Measurements from ENCODE around the gene ELL.

Gene ELL

GRCh38 chr19:18502638-18503294 is 19.1 kb downstream of the ELL start:
- peaks cover 0 to 2% (median 0%) of the 10 kb centered on the region in 3 experiments for H3K27me3 ChIP-seq (ENCODE audit: control insufficient read depth in 3 of 3, insufficient read depth in 3 of 3, low read depth in 1 of 3, low read length in 3 of 3)
- H3K9ac ChIP-seq (ENCODE audit: low read depth, low read length, poor library complexity): no peak overlapping the region
- peaks cover 2 to 5% of the 10 kb centered on the region in 2 donors for H3K4me1 ChIP-seq (ENCODE audit: control insufficient read depth in 2 of 2, insufficient read depth in 1 of 2, low read depth in 1 of 2, low read length in 2 of 2)
- no peaks in the 10 kb centered on the region for H3K36me3 ChIP-seq (replicated peaks in 1 of 2; ENCODE audit: control insufficient read depth in 2 of 2, insufficient read depth in 2 of 2, low read length in 2 of 2)
- H2BK12ac ChIP-seq (ENCODE audit: low read length): no peak overlapping the region
- no peak overlapping the region for H3K14ac ChIP-seq (ENCODE audit: low read length)
- no peak overlapping the region for H3K4me2 ChIP-seq (ENCODE audit: insufficient read depth, low read length, poor library complexity, severe bottlenecking)
- no peak overlapping the region for H3K23ac ChIP-seq (ENCODE audit: low read depth, low read length, poor library complexity)
- no peak overlapping the region for H2BK5ac ChIP-seq (ENCODE audit: low read length)
- H3K27ac ChIP-seq (replicated peaks; ENCODE audit: low read length): no peak overlapping the region
- no peak for DNase-seq (ENCODE audit: low spot score)
- H2BK15ac ChIP-seq (ENCODE audit: low read length): no peak overlapping the region
- H2AK5ac ChIP-seq (ENCODE audit: low read depth, low read length): no peak overlapping the region
- peaks cover 23% of the 10 kb centered on the region for H3K79me1 ChIP-seq (ENCODE audit: low read depth, low read length)
- no peak overlapping the region for H3K4ac ChIP-seq (ENCODE audit: low read length)
- WGBS, 2 donors (ENCODE audit: extremely low coverage in 2 of 2, insufficient read length in 2 of 2, insufficient replicate concordance in 1 of 2): no CpG with 5 or more reads among the region's 17 CpGs
- no peak overlapping the region for H4K91ac ChIP-seq (ENCODE audit: low read depth, low read length, poor library complexity)
- H2BK120ac ChIP-seq (ENCODE audit: low read depth, low read length): no peak overlapping the region
- no peak overlapping the region for H4K8ac ChIP-seq (ENCODE audit: low read depth, low read length)
- H3K18ac ChIP-seq (ENCODE audit: low read length): no peak overlapping the region
- H3K4me3 ChIP-seq (ENCODE audit: low read length in 2 of 2): no peak overlapping the region
- no peak overlapping the region for H2AFZ ChIP-seq (ENCODE audit: low read length)
- H3K9me3 ChIP-seq (replicated peaks in 1 of 2; ENCODE audit: control insufficient read depth in 2 of 2, insufficient read depth in 1 of 2, low read depth in 1 of 2, low read length in 2 of 2): no peaks in the 10 kb centered on the region

DNA sequence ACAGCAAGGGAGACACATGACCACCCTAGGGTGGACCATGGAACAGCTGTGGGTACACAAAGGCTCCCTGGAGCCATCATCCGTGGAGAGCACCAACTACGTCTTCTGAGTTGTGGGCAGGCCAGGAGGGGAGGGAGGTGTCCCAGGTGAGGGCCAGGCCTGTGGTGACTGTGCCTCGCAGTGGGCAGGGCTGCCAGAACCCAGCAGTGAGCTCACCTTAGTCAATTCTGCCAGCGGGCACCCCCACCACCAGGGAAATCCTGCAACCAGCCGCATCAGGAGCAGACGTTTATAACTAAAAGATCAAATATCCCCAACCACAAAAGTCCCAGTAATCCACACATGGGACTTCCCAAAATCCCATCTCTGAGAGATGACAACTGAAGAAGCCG is 19.6 kb downstream of the ELL start:
- Histone ChIP-seq H2BK120ac (ENCODE audit: low read depth, low read length) (no peak overlapping the region), H3K27me3 (ENCODE audit: control insufficient read depth in 3 of 3, insufficient read depth in 3 of 3, low read depth in 1 of 3, low read length in 3 of 3) (peaks cover 0 to 2% (median 0%) of the 10 kb centered on the region in 3 experiments), H2AK5ac (ENCODE audit: low read depth, low read length) (no peak overlapping the region), H4K91ac (ENCODE audit: low read depth, low read length, poor library complexity) (no peak overlapping the region), H3K9me3 (replicated peaks in 1 of 2; ENCODE audit: control insufficient read depth in 2 of 2, insufficient read depth in 1 of 2, low read depth in 1 of 2, low read length in 2 of 2) (no peaks in the 10 kb centered on the region), H4K8ac (ENCODE audit: low read depth, low read length) (no peak overlapping the region), H3K36me3 (replicated peaks in 1 of 2; ENCODE audit: control insufficient read depth in 2 of 2, insufficient read depth in 2 of 2, low read length in 2 of 2) (no peaks in the 10 kb centered on the region), H3K14ac (ENCODE audit: low read length) (no peak overlapping the region), H2BK12ac (ENCODE audit: low read length) (no peak overlapping the region), H3K4ac (ENCODE audit: low read length) (peak overlapping the region; percentile 59), H3K4me2 (ENCODE audit: insufficient read depth, low read length, poor library complexity, severe bottlenecking) (no peak overlapping the region), H3K4me1 (ENCODE audit: control insufficient read depth in 2 of 2, insufficient read depth in 1 of 2, low read depth in 1 of 2, low read length in 2 of 2) (peaks cover 2 to 4% of the 10 kb centered on the region in 2 donors), H3K9ac (ENCODE audit: low read depth, low read length, poor library complexity) (peak overlapping the region; percentile 63), H3K4me3 (ENCODE audit: low read length in 2 of 2) (no peak overlapping the region), H2AFZ (ENCODE audit: low read length) (no peak overlapping the region), H2BK5ac (ENCODE audit: low read length) (no peak overlapping the region), H2BK15ac (ENCODE audit: low read length) (no peak overlapping the region), H3K79me1 (ENCODE audit: low read depth, low read length) (peaks cover 23% of the 10 kb centered on the region), H3K18ac (ENCODE audit: low read length) (no peak overlapping the region), H3K23ac (ENCODE audit: low read depth, low read length, poor library complexity) (peak overlapping the region; percentile 49), H3K27ac (replicated peaks; ENCODE audit: low read length) (no peak overlapping the region)
- no peak for DNase-seq (ENCODE audit: low spot score)
- WGBS, 2 donors (ENCODE audit: extremely low coverage in 2 of 2, insufficient read length in 2 of 2, insufficient replicate concordance in 1 of 2): no CpG with 5 or more reads among the region's 7 CpGs

DNA sequence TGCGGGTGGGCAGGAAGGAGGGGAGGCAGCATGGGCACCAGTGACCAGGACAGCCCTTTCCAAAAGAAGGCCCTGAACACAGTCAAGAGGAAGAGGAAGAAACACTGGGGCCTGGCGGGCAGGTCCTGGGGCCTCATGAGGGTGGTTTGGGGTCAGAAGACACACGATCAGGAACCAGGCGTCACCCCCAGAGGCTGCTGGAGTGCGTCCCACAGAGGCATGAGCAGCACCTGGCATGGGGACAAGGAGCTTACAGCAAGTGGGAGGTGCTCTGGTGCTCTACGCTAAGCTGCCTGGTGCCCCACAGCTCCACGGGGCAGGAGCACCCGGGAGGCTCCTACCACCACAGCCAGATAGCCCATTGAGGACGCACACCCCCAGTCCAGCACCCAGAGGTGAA is 20.0 kb downstream of the ELL start:
- Histone ChIP-seq H2BK15ac (ENCODE audit: low read length) (no peak overlapping the region), H3K18ac (ENCODE audit: low read length) (no peak overlapping the region), H3K4ac (ENCODE audit: low read length) (peak overlapping the region; percentile 59), H3K4me1 (ENCODE audit: control insufficient read depth in 2 of 2, insufficient read depth in 1 of 2, low read depth in 1 of 2, low read length in 2 of 2) (peaks cover 2 to 4% of the 10 kb centered on the region in 2 donors), H2BK5ac (ENCODE audit: low read length) (no peak overlapping the region), H3K79me1 (ENCODE audit: low read depth, low read length) (peaks cover 19% of the 10 kb centered on the region), H3K27ac (replicated peaks; ENCODE audit: low read length) (no peak overlapping the region), H3K4me3 (ENCODE audit: low read length in 2 of 2) (no peak overlapping the region), H3K14ac (ENCODE audit: low read length) (peak overlapping the region; percentile 75), H3K9ac (ENCODE audit: low read depth, low read length, poor library complexity) (peak overlapping the region; percentile 63), H4K91ac (ENCODE audit: low read depth, low read length, poor library complexity) (no peak overlapping the region), H4K8ac (ENCODE audit: low read depth, low read length) (no peak overlapping the region), H3K27me3 (ENCODE audit: control insufficient read depth in 3 of 3, insufficient read depth in 3 of 3, low read depth in 1 of 3, low read length in 3 of 3) (peaks cover 0 to 2% (median 0%) of the 10 kb centered on the region in 3 experiments), H3K4me2 (ENCODE audit: insufficient read depth, low read length, poor library complexity, severe bottlenecking) (no peak overlapping the region), H3K9me3 (replicated peaks in 1 of 2; ENCODE audit: control insufficient read depth in 2 of 2, insufficient read depth in 1 of 2, low read depth in 1 of 2, low read length in 2 of 2) (no peaks in the 10 kb centered on the region), H2BK120ac (ENCODE audit: low read depth, low read length) (no peak overlapping the region), H2AFZ (ENCODE audit: low read length) (no peak overlapping the region), H2AK5ac (ENCODE audit: low read depth, low read length) (no peak overlapping the region), H2BK12ac (ENCODE audit: low read length) (no peak overlapping the region), H3K36me3 (replicated peaks in 1 of 2; ENCODE audit: control insufficient read depth in 2 of 2, insufficient read depth in 2 of 2, low read length in 2 of 2) (no peaks in the 10 kb centered on the region), H3K23ac (ENCODE audit: low read depth, low read length, poor library complexity) (peak overlapping the region; percentile 49)
- no peak for DNase-seq (ENCODE audit: low spot score)
- no CpG with 5 or more reads among the region's 9 CpGs for WGBS, 2 donors (ENCODE audit: extremely low coverage in 2 of 2, insufficient read length in 2 of 2, insufficient replicate concordance in 1 of 2)

GRCh38 chr19:18501351-18501750 is 20.5 kb downstream of the ELL start:
- peak overlapping the region; percentile 33 for H2AK5ac ChIP-seq (ENCODE audit: low read depth, low read length)
- no peak overlapping the region for H3K9ac ChIP-seq (ENCODE audit: low read depth, low read length, poor library complexity)
- H2BK12ac ChIP-seq (ENCODE audit: low read length): no peak overlapping the region
- no peak overlapping the region for H3K27ac ChIP-seq (replicated peaks; ENCODE audit: low read length)
- no peak overlapping the region for H2BK15ac ChIP-seq (ENCODE audit: low read length)
- no peak overlapping the region for H3K23ac ChIP-seq (ENCODE audit: low read depth, low read length, poor library complexity)
- no peak overlapping the region for H3K4me3 ChIP-seq (ENCODE audit: low read length in 2 of 2)
- no peak for DNase-seq (ENCODE audit: low spot score)
- no peak overlapping the region for H3K18ac ChIP-seq (ENCODE audit: low read length)
- no peaks in the 10 kb centered on the region for H3K9me3 ChIP-seq (replicated peaks in 1 of 2; ENCODE audit: control insufficient read depth in 2 of 2, insufficient read depth in 1 of 2, low read depth in 1 of 2, low read length in 2 of 2)
- H2AFZ ChIP-seq (ENCODE audit: low read length): no peak overlapping the region
- no peak overlapping the region for H3K14ac ChIP-seq (ENCODE audit: low read length)
- peaks cover 16% of the 10 kb centered on the region for H3K79me1 ChIP-seq (ENCODE audit: low read depth, low read length)
- H3K36me3 ChIP-seq (replicated peaks in 1 of 2; ENCODE audit: control insufficient read depth in 2 of 2, insufficient read depth in 2 of 2, low read length in 2 of 2): no peaks in the 10 kb centered on the region
- no CpG with 5 or more reads among the region's 13 CpGs for WGBS, 2 donors (ENCODE audit: extremely low coverage in 2 of 2, insufficient read length in 2 of 2, insufficient replicate concordance in 1 of 2)
- H4K8ac ChIP-seq (ENCODE audit: low read depth, low read length): no peak overlapping the region
- H4K91ac ChIP-seq (ENCODE audit: low read depth, low read length, poor library complexity): no peak overlapping the region
- H3K4me1 ChIP-seq (ENCODE audit: control insufficient read depth in 2 of 2, insufficient read depth in 1 of 2, low read depth in 1 of 2, low read length in 2 of 2): peaks cover 2 to 4% of the 10 kb centered on the region in 2 donors
- peaks cover 0 to 2% (median 0%) of the 10 kb centered on the region in 3 experiments for H3K27me3 ChIP-seq (ENCODE audit: control insufficient read depth in 3 of 3, insufficient read depth in 3 of 3, low read depth in 1 of 3, low read length in 3 of 3)
- no peak overlapping the region for H3K4ac ChIP-seq (ENCODE audit: low read length)
- peak overlapping the region; percentile 16 for H2BK5ac ChIP-seq (ENCODE audit: low read length)
- no peak overlapping the region for H3K4me2 ChIP-seq (ENCODE audit: insufficient read depth, low read length, poor library complexity, severe bottlenecking)
- H2BK120ac ChIP-seq (ENCODE audit: low read depth, low read length): no peak overlapping the region
